K562 (cell line): ENCODE data around the gene EXOG. TPM values are rescaled to one million over a fixed set of nuclear protein-coding genes. Genes with fewer than 3 reads are reported as not detected.
A peak's percentile ranks its signal among the peaks of the same experiment; 100 is the strongest.

Source experiments
- BCOR ChIP-seq: fragments of 450-650 bp; IDR thresholded peaks from 2 replicates; pipeline ENCODE4 v1.6.1; 2016
- CBFB ChIP-seq: sonication (generic); formaldehyde crosslinking; IDR thresholded peaks from 2 replicates; pipeline ENCODE4 v1.4.0; 2020; ENCODE audit warnings: mild to moderate bottlenecking, missing genetic modification reagents
- CCAR2 ChIP-seq: fragments of 200-400 bp; formaldehyde crosslinking; IDR thresholded peaks from 2 replicates; pipeline ENCODE4 v1.6.1; 2017; ENCODE audit warnings: mild to moderate bottlenecking, low read depth, low read length
- HOMEZ ChIP-seq: fragments of 250-450 bp; sonication (Bioruptor Pico); IDR thresholded peaks from 2 replicates; pipeline ENCODE4 v1.4.0; 2020; ENCODE audit warnings: mild to moderate bottlenecking, moderate library complexity
- MLX ChIP-seq, 2 experiments: fragments of 450-650 bp in 1 of 2; sonication (generic) in 1 of 2; formaldehyde crosslinking; conservative IDR thresholded peaks; 2 replicates each; pipeline versions ENCODE4 v1.4.0 to v1.8.1; 2020 to 2022; ENCODE audit warnings: mild to moderate bottlenecking in 1 of 2, missing genetic modification reagents in 1 of 2
- RB1 ChIP-seq: fragments of 450-650 bp; IDR thresholded peaks from 2 replicates; pipeline ENCODE4 v1.6.1; 2017; ENCODE audit warnings: low read depth, mild to moderate bottlenecking
- RERE ChIP-seq: sonication (generic); formaldehyde crosslinking; IDR thresholded peaks from 2 replicates; pipeline ENCODE4 v1.8.0; 2023; ENCODE audit warnings: missing genetic modification reagents, mild to moderate bottlenecking, borderline replicate concordance
- SAP30 ChIP-seq: fragments of 200-600 bp; sonication (generic); IDR thresholded peaks from 2 replicates; pipeline ENCODE4 v1.6.1; 2012; ENCODE audit warnings: borderline replicate concordance, low read depth, mild to moderate bottlenecking, moderate library complexity, low read length, control low read depth, inconsistent platforms; ENCODE audit not compliant: insufficient read depth, poor library complexity, severe bottlenecking
- SMARCE1 ChIP-seq: fragments of 450-650 bp; IDR thresholded peaks from 2 replicates; pipeline ENCODE4 v1.7.1; 2016; ENCODE audit warnings: mild to moderate bottlenecking
- TOE1 ChIP-seq, 2 experiments: fragments of 450-650 bp in 1 of 2; sonication (generic) in 1 of 2; formaldehyde crosslinking in 1 of 2; IDR thresholded peaks; 2 replicates each; pipeline versions ENCODE4 v1.7.1 to v1.8.0; 2016 to 2022; ENCODE audit warnings: borderline replicate concordance in 2 of 2, mild to moderate bottlenecking in 2 of 2, antibody characterized with exemption in 1 of 2, inconsistent platforms in 1 of 2, low read depth in 1 of 2, missing genetic modification reagents in 1 of 2, moderate library complexity in 1 of 2
- UBTF ChIP-seq, 2 experiments: IDR thresholded peaks; 2 replicates each; pipeline ENCODE4 v1.6.1; 2012; ENCODE audit warnings: improper control_type of control experiment in 2 of 2, low read depth in 2 of 2, low read length in 2 of 2, borderline replicate concordance in 1 of 2
- ZNF280A ChIP-seq: fragments of 450-650 bp; IDR thresholded peaks from 2 replicates; pipeline ENCODE4 v1.6.1; 2018; ENCODE audit warnings: mild to moderate bottlenecking, low read depth; ENCODE audit not compliant: partially characterized antibody
- polyA plus RNA-seq, 8 experiments: library from polyadenylated mRNA; depleted of rRNA in 4 of 8; stranded (reverse) in 5 of 8; unstranded in 3 of 8; fragments of >200 nt; fragmentation: Nextera tagmentation in 2 of 8; fragmentation: Illumina TruSeq in 1 of 8; extraction: Ambion mirVana in 2 of 8; extraction: Trizol in 1 of 8; gene quantifications; 2 replicates each; pipeline versions ENCODE4 v1.2.1 to v1.2.3, GENCODE V29; 2011 to 2014; ENCODE audit warnings: inconsistent platforms in 1 of 8, missing spikeins in 1 of 8
- total RNA-seq, 7 experiments: library from RNA; depleted of rRNA in 6 of 7; stranded (reverse); fragments of >200 nt in 6 of 7; fragmentation: Illumina TruSeq in 2 of 7; extraction: Trizol in 2 of 7; gene quantifications; 2 replicates each; pipeline versions ENCODE4 v1.2.1 to v1.2.3, GENCODE V29; 2011 to 2021; ENCODE audit warnings: low replicate concordance in 1 of 7

EXOG gene
- total and polyA plus RNA-seq, 9 of the 15 experiments (the other 6 are each of a cell fraction or from before 2014, with no cell fraction given): 10.8 to 21.7 (median 14.8) TPM

GRCh38 chr3:38496131-38496910, at the start of gene EXOG (continued):
- 0 out of 2 replicates have a peak, but pooled peaks have one; percentile 49 for TF ChIP-seq SMARCE1
- TF ChIP-seq CBFB (CRISPR knock-in tag): 0 out of 2 replicates have a peak, but pooled peaks have one; percentile 62
- TF ChIP-seq CCAR2: no peak
- TF ChIP-seq MLX (CRISPR knock-in tag; conservative IDR thresholded peaks at IDR 0.05): peak in 1 of 2 experiments; percentile 57; a peak in 2 of 4 replicates
- peak; percentile 90 to 93; a peak in 2 of 4 replicates for TF ChIP-seq UBTF (IDR thresholded peaks at IDR 0.05; ENCODE audit: borderline replicate concordance in 1 of 2, low read depth in 2 of 2, low read length in 2 of 2)
- no peak for TF ChIP-seq ZNF280A
- TF ChIP-seq HOMEZ (CRISPR knock-in tag): no peak
- TF ChIP-seq RERE (CRISPR knock-in tag): no peak
- TF ChIP-seq TOE1 (IDR thresholded peaks at IDR 0.05; ENCODE audit: borderline replicate concordance): peak; percentile 67
- no peak; the same call in 1 of the 2 replicates for TF ChIP-seq TOE1 (CRISPR knock-in tag; IDR thresholded peaks at IDR 0.05; ENCODE audit: borderline replicate concordance, low read depth)
- no peak for TF ChIP-seq SAP30
- TF ChIP-seq BCOR: peak; percentile 18; the same call in 1 of the 2 replicates
- peak; percentile 99 for TF ChIP-seq RB1
